ENCODE measurements around the gene NQO1.

NQO1 gene

DNA sequence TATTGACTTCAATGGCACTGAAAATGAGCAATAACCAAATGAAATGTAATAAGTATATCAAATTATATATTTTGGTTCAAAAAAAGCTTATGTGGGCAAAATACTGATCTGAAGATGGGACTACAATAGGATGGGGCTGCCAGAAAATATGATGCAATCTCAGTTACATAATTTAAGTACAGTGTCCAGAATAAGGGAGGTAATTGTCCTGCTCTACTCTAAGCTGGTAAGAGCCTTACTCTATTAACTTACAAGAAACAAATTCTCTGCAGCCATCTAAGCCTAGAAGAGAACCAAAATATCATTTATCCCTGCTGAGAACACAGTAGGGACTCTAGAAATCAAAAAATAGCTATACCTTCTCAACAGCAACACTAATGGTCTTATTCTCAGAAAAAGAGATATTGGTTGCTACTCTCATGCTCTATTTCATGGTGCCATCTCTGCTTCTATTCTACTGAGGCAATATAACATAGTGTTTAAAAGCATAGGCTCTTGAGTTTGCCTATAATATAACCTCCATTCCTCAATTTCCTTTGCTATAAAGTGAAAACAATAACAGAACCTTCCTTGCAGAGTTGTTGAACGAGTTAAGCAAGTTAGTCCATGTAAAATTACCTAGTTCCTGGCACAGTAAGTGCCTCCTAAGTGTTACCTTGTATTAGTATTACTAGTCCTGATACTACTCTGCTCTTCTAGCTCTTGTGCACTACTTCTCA, 19.9 kb downstream of the NQO1 start:
- no peak for DNase-seq (ENCODE audit: low read depth)

DNA sequence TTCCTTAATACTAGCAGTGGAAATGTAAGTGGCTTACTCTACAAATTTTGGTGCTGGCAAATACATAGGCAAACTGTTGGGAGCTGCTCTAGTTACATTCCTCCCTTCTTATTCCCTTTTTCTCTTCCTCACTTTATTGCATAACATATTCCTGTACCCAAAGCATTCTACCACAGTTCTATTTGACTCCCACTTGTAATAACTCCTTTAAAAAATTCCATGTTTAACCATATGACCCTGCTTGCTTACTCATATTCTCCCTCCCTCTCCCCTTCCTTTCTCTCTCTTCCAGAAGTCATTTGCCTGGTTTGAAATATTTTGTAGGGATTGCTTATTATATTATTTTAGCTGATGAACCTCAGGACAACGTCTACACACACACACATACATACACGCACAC, 22.7 kb downstream of the NQO1 start:
- no peak for DNase-seq (ENCODE audit: low read depth)

DNA sequence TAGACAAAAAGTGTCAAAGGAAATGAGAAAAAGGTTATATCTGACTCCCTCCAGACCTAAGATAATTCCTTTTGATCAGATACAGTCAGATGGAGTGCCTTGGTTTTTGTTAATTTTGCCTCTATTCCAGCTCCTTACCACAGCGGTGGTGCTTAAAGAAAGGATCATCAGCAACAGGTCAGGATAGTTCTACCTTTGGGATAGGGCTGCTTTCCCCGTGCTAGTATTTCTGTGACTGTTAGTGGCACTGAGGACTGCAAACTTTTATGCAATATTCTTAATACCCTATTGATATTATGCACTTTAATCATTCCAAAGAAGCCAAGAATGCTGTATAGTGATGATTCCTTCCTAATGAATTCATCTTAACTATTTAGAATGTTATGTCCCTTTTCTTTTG, 24.5 kb downstream of the NQO1 start:
- no peak for DNase-seq (ENCODE audit: low read depth)

DNA sequence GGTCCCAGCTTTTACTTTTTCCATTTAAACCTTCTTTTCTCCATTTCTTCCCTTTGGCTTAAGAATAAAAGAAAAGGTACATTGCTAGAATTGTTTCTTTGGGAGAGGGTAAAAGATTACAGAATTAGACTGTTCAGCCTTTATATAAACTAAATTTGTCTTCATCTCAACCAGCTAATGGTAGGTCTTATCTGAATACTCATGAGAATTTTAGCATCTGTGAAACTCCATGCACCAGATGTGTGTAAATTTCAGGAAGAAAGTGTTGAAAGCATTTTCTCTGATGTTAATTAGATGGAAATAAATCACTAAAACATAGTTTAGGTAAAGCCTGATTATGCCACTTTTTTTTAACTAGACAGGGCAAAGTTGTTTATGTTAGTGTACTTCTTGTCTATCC, 24.9 kb downstream of the NQO1 start:
- DNase-seq (ENCODE audit: low read depth): no peak

DNA sequence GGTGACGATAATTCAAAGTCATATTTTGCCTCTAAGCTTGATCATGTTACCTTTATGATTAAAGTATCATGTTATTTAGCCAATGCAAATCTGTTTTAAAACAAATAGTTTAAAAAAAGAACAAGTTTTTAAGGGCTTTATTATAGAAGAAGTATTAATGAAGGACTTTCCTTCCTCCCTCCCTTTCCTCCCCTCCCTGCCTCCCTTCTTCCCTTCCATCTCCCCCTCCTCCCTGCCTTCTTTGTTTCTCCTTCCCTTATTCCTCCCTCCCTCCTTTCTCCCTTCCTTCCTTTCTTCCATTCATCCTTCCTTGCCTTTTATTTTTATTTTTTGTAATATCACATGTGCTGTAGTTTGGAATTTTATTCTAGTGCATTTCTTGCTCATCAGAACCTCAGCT, 26.4 kb downstream of the NQO1 start:
- no peak for DNase-seq (ENCODE audit: low read depth)

DNA sequence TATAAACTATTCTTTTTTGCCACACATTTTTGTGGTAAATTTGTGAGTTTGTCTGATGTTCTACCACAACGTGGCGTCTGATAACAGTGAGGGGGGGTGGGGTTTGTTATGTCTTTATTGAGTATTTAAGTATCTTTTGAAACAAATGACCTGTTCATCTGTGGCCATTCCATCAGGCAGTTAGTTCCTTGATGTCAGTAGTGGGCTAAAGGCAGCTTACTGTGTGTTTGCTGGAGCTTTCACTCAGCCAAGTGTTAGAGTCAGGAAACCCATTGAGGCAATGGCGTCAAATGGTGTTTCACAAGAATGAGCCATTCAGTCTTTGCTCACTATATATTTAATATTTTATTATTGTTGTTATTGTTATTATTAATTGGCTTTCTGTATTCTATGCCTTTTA, 28.0 kb downstream of the NQO1 start:
- no peak for DNase-seq (ENCODE audit: low read depth)

DNA sequence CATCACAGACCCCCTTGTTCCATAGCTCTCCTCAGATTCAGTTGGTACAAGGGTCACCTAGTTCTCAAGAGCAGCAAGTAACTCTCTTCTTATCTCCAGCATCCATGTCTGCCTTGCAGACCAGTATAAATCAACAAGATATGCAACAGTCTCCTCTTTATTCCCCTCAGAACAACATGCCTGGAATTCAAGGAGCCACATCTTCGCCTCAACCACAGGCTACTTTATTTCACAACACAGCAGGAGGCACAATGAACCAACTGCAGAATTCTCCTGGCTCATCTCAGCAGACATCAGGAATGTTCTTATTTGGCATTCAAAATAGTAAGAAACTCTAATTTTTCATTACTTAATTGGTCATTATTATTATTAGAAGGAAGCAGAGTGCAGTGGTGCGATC, 32.4 kb downstream of the NQO1 start:
- no peak for DNase-seq (ENCODE audit: low read depth)

DNA sequence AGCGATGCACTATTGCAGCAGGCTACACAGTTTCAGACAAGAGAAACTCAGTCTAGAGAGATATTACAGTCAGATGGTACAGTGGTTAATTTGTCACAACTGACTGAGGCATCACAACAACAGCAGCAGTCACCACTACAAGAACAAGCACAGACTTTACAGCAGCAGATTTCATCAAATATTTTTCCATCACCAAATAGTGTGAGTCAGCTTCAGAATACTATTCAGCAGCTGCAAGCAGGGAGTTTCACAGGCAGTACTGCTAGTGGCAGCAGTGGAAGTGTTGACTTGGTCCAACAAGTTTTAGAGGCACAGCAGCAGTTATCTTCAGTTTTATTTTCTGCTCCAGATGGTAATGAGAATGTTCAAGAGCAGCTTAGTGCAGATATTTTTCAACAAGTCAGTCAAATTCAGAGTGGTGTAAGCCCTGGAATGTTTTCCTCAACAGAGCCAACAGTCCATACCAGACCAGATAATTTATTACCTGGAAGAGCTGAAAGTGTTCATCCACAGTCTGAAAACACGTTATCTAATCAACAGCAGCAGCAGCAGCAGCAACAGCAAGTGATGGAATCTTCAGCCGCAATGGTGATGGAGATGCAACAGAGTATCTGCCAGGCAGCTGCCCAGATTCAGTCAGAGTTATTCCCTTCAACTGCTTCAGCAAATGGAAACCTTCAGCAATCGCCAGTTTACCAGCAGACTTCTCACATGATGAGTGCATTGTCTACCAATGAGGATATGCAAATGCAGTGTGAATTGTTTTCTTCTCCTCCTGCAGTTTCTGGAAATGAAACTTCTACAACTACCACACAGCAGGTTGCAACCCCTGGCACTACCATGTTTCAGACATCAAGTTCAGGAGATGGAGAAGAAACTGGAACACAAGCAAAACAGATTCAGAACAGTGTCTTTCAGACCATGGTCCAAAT, 34.1 kb downstream of the NQO1 start:
- no peak for DNase-seq (ENCODE audit: low read depth)

DNA sequence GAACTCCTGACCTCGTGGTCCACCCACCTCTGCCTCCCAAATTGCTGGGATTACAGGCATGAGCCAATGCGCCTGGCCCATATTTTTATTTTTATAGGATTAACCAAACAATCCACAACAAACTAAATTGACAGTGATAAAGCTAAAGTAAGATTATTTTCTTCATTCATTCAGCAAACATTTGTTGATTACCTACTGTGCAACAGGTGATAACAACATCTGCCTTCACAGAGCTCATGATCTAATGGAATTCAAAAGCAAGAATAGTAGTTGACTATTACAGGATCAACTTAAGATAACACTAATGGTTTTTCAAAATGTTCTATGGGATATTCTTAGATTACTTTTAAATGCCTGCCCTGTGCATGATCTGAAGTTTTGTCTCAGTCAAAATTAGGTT, 37.8 kb downstream of the NQO1 start:
- DNase-seq (ENCODE audit: low read depth): no peak

DNA sequence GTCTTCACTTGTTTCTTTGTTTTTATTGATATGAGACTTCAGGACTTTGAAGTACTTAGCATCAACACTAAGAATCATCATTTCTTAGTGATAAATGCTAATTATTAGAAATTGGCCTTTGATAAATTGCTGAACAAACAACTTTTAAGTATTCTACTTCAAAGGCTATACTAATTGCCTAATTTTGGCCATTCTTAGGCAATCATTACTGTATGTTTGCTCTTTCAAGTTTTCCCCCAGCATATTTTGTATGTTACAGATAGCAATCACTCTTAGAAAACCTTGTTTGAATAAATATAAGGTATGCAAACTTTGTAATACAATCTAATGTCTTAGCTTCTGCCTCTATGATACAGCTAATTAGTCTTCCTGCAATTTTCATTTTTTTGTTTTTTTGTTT, 46.0 kb downstream of the NQO1 start:
- DNase-seq (ENCODE audit: low read depth): no peak

DNA sequence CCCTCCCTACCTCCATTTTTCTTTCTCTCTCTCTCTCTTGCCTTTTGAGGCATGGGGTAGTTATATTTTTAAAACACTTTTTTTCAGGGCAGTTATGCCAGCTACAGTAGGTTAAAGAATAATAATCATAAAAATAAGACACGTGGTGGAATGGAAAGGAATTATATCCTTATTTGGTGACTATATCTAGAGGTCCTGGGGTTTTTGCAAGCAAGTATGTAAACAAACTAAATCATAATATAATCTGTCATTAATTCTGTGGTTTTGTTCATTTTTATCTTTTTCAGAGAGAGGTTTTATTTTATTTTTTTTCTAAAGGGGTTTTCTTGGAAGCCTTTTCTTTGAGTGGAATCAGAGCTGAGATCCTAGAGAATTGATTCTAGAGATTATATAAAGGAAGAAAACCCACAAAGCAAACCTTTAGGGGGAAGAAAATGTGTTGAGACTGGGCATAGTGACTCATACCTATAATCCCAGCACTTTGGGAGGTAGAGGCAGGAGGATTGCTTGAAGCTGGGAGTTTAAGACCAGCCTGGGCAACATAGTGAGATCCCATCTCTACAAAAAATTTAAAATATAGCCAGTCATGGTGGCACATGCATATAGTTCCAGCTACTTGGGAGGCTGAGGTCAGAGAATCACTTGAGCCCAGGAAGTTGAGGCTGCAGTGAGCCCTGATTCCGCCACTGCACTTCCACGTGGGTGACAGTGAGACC, 53.2 kb downstream of the NQO1 start:
- no peak for DNase-seq (ENCODE audit: low read depth)

DNA sequence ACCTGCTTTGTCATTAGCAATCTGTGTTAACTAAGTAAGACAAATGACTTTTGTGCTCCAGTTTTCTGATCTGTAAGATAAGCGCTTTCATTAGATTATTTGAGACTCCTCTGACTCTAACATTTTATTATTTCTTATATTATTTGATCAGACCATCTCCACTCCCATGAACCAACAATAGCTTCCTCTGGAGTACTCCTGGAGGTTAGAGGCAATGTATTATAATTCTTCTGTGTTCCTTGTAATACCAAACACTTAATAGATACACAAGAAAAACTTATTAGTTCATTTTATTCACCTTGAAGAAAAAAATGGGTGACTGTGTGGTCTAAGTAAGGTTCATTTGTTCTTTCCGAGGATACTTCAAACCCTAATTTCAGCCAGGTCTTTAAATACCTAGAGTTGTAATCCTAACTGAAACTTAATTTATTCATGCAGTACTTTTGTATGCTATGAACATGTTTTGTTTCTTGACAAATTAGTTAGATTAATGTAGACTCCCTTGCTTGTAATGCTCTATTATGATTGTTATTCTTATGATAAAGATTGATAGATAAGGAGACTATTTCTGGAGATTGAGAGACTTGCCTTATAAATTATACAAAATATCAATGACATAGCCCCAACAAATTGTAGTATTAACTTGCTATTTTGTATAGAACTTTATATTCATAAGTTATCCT, 53.9 kb downstream of the NQO1 start:
- no peak for DNase-seq (ENCODE audit: low read depth)

DNA sequence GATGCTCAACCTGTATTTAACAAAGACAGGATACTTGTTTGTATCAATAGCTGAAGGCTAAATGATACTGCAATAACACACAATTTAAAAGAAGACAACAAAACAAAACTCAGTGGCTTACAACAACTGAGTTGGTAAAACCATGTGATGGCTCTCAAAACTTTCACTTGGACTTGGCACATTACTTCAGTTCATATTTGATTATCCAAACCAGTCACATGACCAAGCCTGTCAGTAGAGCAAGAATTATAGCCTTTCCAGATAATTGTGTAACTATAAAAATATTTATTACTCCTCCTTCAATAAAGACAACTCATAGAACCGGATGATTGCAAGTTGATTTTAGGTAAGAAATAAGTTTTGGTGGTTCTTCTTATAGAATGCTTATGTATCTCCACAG, 56.8 kb downstream of the NQO1 start:
- no peak for DNase-seq (ENCODE audit: low read depth)

DNA sequence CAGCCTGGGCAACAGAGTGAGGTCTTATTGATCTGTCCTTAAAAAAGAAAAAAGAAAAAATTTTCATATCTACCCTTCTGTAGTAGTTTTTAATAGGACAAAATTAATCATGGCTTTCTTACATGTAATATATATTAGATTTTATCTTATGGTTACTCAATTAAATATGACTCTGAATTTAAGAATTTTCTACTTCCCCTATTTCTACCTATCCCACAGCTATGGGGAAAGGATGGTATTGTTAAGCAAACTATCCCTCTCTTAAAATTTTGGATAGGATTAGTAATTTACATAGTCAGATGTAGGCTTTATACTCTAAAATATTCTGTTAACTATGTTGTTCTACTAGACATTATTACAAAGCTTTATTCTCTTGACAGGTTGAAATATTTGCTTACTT, 62.5 kb downstream of the NQO1 start:
- no peak for DNase-seq (ENCODE audit: low read depth)

DNA sequence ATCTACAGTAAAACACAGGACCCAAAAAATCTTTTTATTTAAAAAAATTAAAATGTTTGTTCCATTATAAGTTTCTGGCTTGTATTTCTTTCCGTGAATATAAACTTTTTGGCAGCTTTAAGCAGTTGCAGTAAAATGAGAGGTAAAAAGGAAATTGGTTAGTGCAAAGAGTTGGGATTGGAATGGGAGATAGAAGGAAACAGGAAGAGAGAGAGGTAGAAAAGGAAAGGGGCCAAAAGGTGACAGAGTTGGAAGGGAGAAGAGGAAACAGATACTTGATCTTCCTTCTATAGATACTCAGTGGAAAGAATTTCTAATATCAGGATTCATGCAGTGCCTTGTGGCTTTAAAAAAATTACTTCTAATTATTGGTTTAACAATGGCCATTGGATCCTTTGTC, 63.5 kb downstream of the NQO1 start:
- no peak for DNase-seq (ENCODE audit: low read depth)

DNA sequence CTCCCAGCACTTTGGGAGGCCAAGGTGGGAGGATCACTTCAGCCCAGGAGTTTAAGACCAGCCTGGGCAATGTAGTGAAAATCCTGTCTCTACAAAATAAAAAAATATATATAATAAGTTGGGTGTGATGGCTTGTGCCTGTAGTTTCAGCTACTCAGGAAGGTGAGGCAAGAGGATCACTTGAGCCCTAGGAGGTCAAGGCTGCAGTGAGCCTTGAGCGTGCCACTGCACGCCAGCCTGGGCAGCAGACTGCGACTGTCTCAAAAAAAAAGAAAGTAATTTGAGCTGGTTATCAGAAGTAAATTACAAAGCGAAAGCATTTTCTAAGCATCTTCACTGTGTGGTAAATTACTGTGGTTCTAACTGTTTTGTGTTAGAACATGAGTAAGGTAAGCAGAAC, 66.2 kb downstream of the NQO1 start:
- no peak for DNase-seq (ENCODE audit: low read depth)
